HG02973 (cell line): Measurements from ENCODE around the gene CNTNAP5.

Experiments
- ATAC-seq: cut with Tn5 transposase; IDR thresholded peaks from one replicate; pipeline ENCODE4 v1.9.1; 2021; ENCODE audit warnings: moderate library complexity; ENCODE audit not compliant: unreplicated experiment

The CNTNAP5 gene

GRCh38 chr2:124668161-124668560 lies 643.1 kb downstream of the CNTNAP5 start:
- ATAC-seq: no peak

- ATAC-seq: no peak
Measured at GRCh38 chr2:124670187-124670586, 645.1 kb downstream of the CNTNAP5 start.

GRCh38 chr2:124678043-124678442 lies 653.0 kb downstream of the CNTNAP5 start:
- ATAC-seq: no peak

GRCh38 chr2:124683536-124684428 lies 658.7 kb downstream of the CNTNAP5 start:
- ATAC-seq: no peak

- ATAC-seq: no peak
Measured at GRCh38 chr2:124689348-124689747, 664.3 kb downstream of the CNTNAP5 start.

- ATAC-seq: no peak
Measured at GRCh38 chr2:124692216-124692615, 667.1 kb downstream of the CNTNAP5 start.

GRCh38 chr2:124692707-124693106 lies 667.6 kb downstream of the CNTNAP5 start:
- no peak for ATAC-seq

GRCh38 chr2:124693156-124693555 lies 668.1 kb downstream of the CNTNAP5 start:
- ATAC-seq: no peak

- ATAC-seq: no peak
Measured at GRCh38 chr2:124698979-124699565, 674.0 kb downstream of the CNTNAP5 start.

GRCh38 chr2:124702777-124703176 lies 677.7 kb downstream of the CNTNAP5 start:
- ATAC-seq: no peak

GRCh38 chr2:124704071-124704925 lies 679.2 kb downstream of the CNTNAP5 start:
- ATAC-seq: no peak

- ATAC-seq: no peak
Measured at GRCh38 chr2:124708661-124709060, 683.6 kb downstream of the CNTNAP5 start.

- no peak for ATAC-seq
Measured at GRCh38 chr2:124713969-124714368, 688.9 kb downstream of the CNTNAP5 start.

GRCh38 chr2:124725187-124725586 lies 700.1 kb downstream of the CNTNAP5 start:
- no peak for ATAC-seq

- ATAC-seq: no peak
Measured at GRCh38 chr2:124740636-124741035, 715.5 kb downstream of the CNTNAP5 start.

GRCh38 chr2:124753842-124754241 lies 728.8 kb downstream of the CNTNAP5 start:
- no peak for ATAC-seq

GRCh38 chr2:124755386-124755785 lies 730.3 kb downstream of the CNTNAP5 start:
- ATAC-seq: no peak

GRCh38 chr2:124756048-124756447 lies 731.0 kb downstream of the CNTNAP5 start:
- no peak for ATAC-seq

- no peak for ATAC-seq
Measured at GRCh38 chr2:124762388-124762787, 737.3 kb downstream of the CNTNAP5 start.

GRCh38 chr2:124763611-124764010 lies 738.5 kb downstream of the CNTNAP5 start:
- no peak for ATAC-seq

GRCh38 chr2:124774781-124775180 lies 749.7 kb downstream of the CNTNAP5 start:
- no peak for ATAC-seq
